GM19025 (cell line): ENCODE data around the gene CDH12.
"Not testable (repeated sequence)": the region's sequence is repeated elsewhere in the genome, so short reads cannot be mapped to it uniquely, and the experiment has no call there.

Experiments used
- ATAC-seq: cut with Tn5 transposase; IDR thresholded peaks from one replicate; pipeline ENCODE4 v1.9.1; 2021; ENCODE audit warnings: mild to moderate bottlenecking, low read depth, moderate library complexity; ENCODE audit not compliant: unreplicated experiment

The CDH12 gene

GRCh38 chr5:22590677-22591268 lies 262.4 kb downstream of the CDH12 start:
- ATAC-seq = no peak

- ATAC-seq = no peak
Observed at GRCh38 chr5:22577711-22578110, 275.4 kb downstream of the CDH12 start.

- no peak for ATAC-seq
Observed at GRCh38 chr5:22577006-22577405, 276.1 kb downstream of the CDH12 start.

- ATAC-seq = no peak
Observed at GRCh38 chr5:22572941-22573340, 280.2 kb downstream of the CDH12 start.

- ATAC-seq = no peak
Observed at GRCh38 chr5:22567983-22568382, 285.2 kb downstream of the CDH12 start.

- no peak for ATAC-seq
Observed at GRCh38 chr5:22560147-22560546, 293.0 kb downstream of the CDH12 start.

- no peak for ATAC-seq
Observed at GRCh38 chr5:22557251-22557650, 295.9 kb downstream of the CDH12 start.

- ATAC-seq = no peak
Observed at GRCh38 chr5:22554475-22554874, 298.7 kb downstream of the CDH12 start.

GRCh38 chr5:22549876-22550671 lies 303.1 kb downstream of the CDH12 start:
- ATAC-seq = no peak

GRCh38 chr5:22542340-22542739 lies 310.8 kb downstream of the CDH12 start:
- no peak for ATAC-seq

- no peak for ATAC-seq
Observed at GRCh38 chr5:22541037-22541436, 312.1 kb downstream of the CDH12 start.

- ATAC-seq = no peak
Observed at GRCh38 chr5:22539762-22540161, 313.4 kb downstream of the CDH12 start.

- no peak for ATAC-seq
Observed at GRCh38 chr5:22531986-22532385, 321.2 kb downstream of the CDH12 start.

- no peak for ATAC-seq
Observed at GRCh38 chr5:22521521-22521920, 331.6 kb downstream of the CDH12 start.

GRCh38 chr5:22516497-22516896 lies 336.6 kb downstream of the CDH12 start:
- not testable (repeated sequence) for ATAC-seq

GRCh38 chr5:22514231-22514630 lies 338.9 kb downstream of the CDH12 start:
- no peak for ATAC-seq

- ATAC-seq = no peak
Observed at GRCh38 chr5:22505891-22506290, 347.3 kb downstream of the CDH12 start.

- no peak for ATAC-seq
Observed at GRCh38 chr5:22504411-22504810, 348.7 kb downstream of the CDH12 start.

GRCh38 chr5:22500556-22500955 lies 352.6 kb downstream of the CDH12 start:
- no peak for ATAC-seq

- no peak for ATAC-seq
Observed at GRCh38 chr5:22496666-22497065, 356.5 kb downstream of the CDH12 start.

GRCh38 chr5:22495016-22495720 lies 358.0 kb downstream of the CDH12 start:
- ATAC-seq = no peak

GRCh38 chr5:22488427-22488826 lies 364.7 kb downstream of the CDH12 start:
- no peak for ATAC-seq
